BLaER1 treated with 17β-estradiol and CSF1 and Interleukin-3, amounts not matched to agents 10 nM and 100 nM (cell line): ENCODE measurements around the gene NECTIN2.
A peak's percentile ranks its signal among the peaks of the same experiment; 100 is the strongest.
"Not testable (repeated sequence)": the region's sequence is repeated elsewhere in the genome, so short reads cannot be mapped to it uniquely, and the experiment has no call there.

Source experiments
- H3K27ac ChIP-seq, 11 experiments: shearing (Covaris generic); formaldehyde crosslinking; 2 replicates each; pipeline ENCODE4 v1.8.1; 2022
- H3K27me3 ChIP-seq, 11 experiments: shearing (Covaris generic); formaldehyde crosslinking; 2 replicates each; pipeline ENCODE4 v1.8.1; 2022
- H3K36me3 ChIP-seq, 11 experiments: shearing (Covaris generic); formaldehyde crosslinking; 2 replicates each; pipeline ENCODE4 v1.8.1; 2022
- H3K4me1 ChIP-seq, 10 experiments: shearing (Covaris generic); formaldehyde crosslinking; 2 replicates each; pipeline ENCODE4 v1.8.1; 2022
- H3K4me2 ChIP-seq, 11 experiments: shearing (Covaris generic); formaldehyde crosslinking; 2 replicates each; pipeline ENCODE4 v1.8.1; 2022
- H3K4me3 ChIP-seq, 10 experiments: shearing (Covaris generic); formaldehyde crosslinking; 2 replicates each; pipeline ENCODE4 v1.8.1; 2022
- H3K9ac ChIP-seq, 11 experiments: shearing (Covaris generic); formaldehyde crosslinking; 2 replicates each; pipeline ENCODE4 v1.8.1; 2022
- H3K9me3 ChIP-seq, 11 experiments: shearing (Covaris generic); formaldehyde crosslinking; replicated peaks in 1 of 11; 2 replicates each; pipeline ENCODE4 v1.8.1; 2022
- H4K20me1 ChIP-seq, 11 experiments: shearing (Covaris generic); formaldehyde crosslinking; 2 replicates each; pipeline ENCODE4 v1.8.1; 2022
- Cebpa-rat ChIP-seq, 11 experiments: shearing (Covaris generic); IDR thresholded peaks; 2 replicates each; pipeline ENCODE4 v1.8.1; 2022

NECTIN2 gene

DNA sequence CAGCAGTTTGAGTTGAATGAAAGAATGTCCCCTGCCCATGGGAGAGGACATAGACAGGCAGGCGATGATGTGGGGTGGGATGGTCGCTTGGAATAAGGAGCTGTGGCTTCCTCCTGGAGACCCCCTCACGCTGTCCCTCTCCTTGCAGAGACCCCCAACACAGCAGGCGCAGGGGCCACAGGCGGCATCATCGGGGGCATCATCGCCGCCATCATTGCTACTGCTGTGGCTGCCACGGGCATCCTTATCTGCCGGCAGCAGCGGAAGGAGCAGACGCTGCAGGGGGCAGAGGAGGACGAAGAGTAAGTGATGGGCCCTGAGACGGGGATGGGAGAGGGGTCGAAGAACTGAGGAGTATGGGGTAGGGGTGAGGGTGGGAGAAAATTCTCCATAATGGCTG is 36.0 kb downstream of the NECTIN2 start:
- Histone ChIP-seq H3K36me3 (peaks cover 43 to 98% (median 61%) of the 10 kb centered on the region in 11 experiments), H3K27me3 (no peaks in the 10 kb centered on the region), H3K9me3 (no peaks in the 10 kb centered on the region), H3K4me1 (peaks cover 6 to 24% (median 20%) of the 10 kb centered on the region in 10 experiments), H4K20me1 (peaks cover 0 to 25% (median 0%) of the 10 kb centered on the region in 11 experiments; a peak in 7 of 22 replicates), H3K27ac (no peak overlapping the region), H3K4me3 (no peak overlapping the region), H3K9ac (no peak overlapping the region), H3K4me2 (no peak overlapping the region)
- no peak for TF ChIP-seq Cebpa-rat (IDR thresholded peaks at IDR 0.05)

- Histone ChIP-seq H4K20me1 (peaks cover 0 to 18% (median 0%) of the 10 kb centered on the region in 11 experiments; a peak in 4 of 22 replicates), H3K36me3 (peaks cover 41 to 98% (median 61%) of the 10 kb centered on the region in 11 experiments), H3K4me1 (peaks cover 0 to 18% (median 13%) of the 10 kb centered on the region in 10 experiments; a peak in 13 of 20 replicates)
- not testable (repeated sequence) for H3K9me3 ChIP-seq, H3K27ac ChIP-seq, H3K4me2 ChIP-seq, H3K4me3 ChIP-seq, H3K9ac ChIP-seq, H3K27me3 ChIP-seq
These were observed 36.7 kb downstream of the NECTIN2 start for GRCh38 chr19:44882619-44883397.

DNA sequence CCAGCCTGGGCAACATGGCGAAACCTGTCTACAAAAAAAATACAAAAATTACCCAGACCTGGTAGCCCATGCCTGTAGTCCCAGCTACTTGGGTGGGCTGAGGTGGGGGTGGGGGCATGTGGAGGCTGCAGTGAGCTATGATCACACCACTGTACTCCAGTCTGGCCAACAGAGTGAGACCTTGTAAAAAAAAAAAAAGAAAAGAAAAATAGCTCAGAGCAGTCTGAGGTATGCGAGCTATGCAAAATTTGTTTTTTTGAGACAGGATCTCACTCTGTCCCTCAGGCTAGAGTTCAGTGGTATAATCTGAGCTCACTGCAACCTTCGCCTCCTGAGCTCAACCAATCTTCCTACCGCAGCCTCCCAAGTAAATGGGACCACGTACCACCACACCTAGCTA is 37.8 kb downstream of the NECTIN2 start:
- Histone ChIP-seq H3K27me3 (no peaks in the 10 kb centered on the region), H3K9ac (no peak overlapping the region), H3K4me2 (no peak overlapping the region), H4K20me1 (peaks cover 0 to 9% (median 0%) of the 10 kb centered on the region in 11 experiments; a peak in 4 of 22 replicates), H3K27ac (no peak overlapping the region), H3K36me3 (peaks cover 43 to 98% (median 61%) of the 10 kb centered on the region in 11 experiments), H3K4me3 (no peak overlapping the region), H3K9me3 (no peaks in the 10 kb centered on the region), H3K4me1 (peaks cover 2 to 10% (median 9%) of the 10 kb centered on the region in 10 experiments; a peak in 15 of 20 replicates)
- TF ChIP-seq Cebpa-rat (IDR thresholded peaks at IDR 0.05): no peak

DNA sequence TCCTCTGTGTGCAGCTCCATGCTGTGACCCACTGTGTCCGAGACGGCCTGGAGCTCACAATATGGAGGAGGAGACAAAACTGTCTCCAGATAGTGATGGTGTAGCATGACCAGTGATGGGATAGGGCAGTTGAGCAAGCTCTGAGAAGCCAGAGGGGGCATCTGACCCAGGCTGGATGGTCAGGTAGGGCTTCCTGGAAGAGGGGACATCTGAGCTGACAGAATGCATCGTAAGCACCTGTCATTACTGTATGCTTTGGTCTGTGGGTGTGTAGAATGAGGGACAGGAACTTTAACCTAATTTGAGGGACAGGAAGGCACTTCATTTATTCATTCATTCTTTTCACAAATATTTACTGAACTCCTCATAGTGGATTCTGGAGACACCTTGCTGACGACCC is 38.5 kb downstream of the NECTIN2 start:
- no peak overlapping the region for H3K4me3 ChIP-seq
- no peak overlapping the region for H3K27ac ChIP-seq
- H3K36me3 ChIP-seq: peaks cover 38 to 95% (median 58%) of the 10 kb centered on the region in 11 experiments
- H4K20me1 ChIP-seq: peaks cover 0 to 3% (median 0%) of the 10 kb centered on the region in 11 experiments; a peak in 4 of 22 replicates
- no peak overlapping the region for H3K4me2 ChIP-seq
- no peaks in the 10 kb centered on the region for H3K9me3 ChIP-seq
- H3K4me1 ChIP-seq: peaks cover 5 to 10% (median 6%) of the 10 kb centered on the region in 10 experiments
- H3K9ac ChIP-seq: no peak overlapping the region
- no peak for TF ChIP-seq Cebpa-rat (IDR thresholded peaks at IDR 0.05)
- no peaks in the 10 kb centered on the region for H3K27me3 ChIP-seq

GRCh38 chr19:44886141-44886540 is 40.0 kb downstream of the NECTIN2 start:
- Histone ChIP-seq H3K4me2 (no peak overlapping the region), H3K36me3 (peaks cover 38 to 81% (median 54%) of the 10 kb centered on the region in 11 experiments), H3K4me3 (no peak overlapping the region), H3K9ac (no peak overlapping the region), H3K4me1 (peaks cover 7 to 15% (median 10%) of the 10 kb centered on the region in 10 experiments), H3K27ac (no peak overlapping the region), H3K27me3 (no peaks in the 10 kb centered on the region), H4K20me1 (peaks cover 0 to under 1% (median 0%) of the 10 kb centered on the region in 11 experiments; a peak in 2 of 22 replicates), H3K9me3 (no peaks in the 10 kb centered on the region)
- no peak for TF ChIP-seq Cebpa-rat (IDR thresholded peaks at IDR 0.05)

DNA sequence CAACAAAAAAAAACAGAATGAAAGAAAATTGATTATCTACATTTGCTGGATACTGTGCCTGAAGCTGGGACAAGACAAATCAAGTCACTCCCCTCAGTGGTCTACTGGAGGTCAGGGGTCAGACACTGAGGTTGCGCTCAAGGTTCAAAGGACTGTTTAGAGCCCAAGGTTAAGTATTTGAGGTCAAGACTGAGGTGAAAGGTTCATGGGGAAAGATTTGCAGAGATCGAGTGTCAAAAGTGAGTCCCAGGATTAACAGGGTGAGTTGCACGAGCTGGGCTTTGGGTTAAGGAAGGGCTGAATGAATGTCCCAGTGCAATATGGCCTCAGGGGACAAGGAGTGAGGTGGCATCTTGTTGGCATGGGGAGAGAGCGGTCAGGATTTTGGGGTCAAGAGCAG is 41.6 kb downstream of the NECTIN2 start:
- H3K4me1 ChIP-seq: peaks cover 15 to 26% (median 18%) of the 10 kb centered on the region in 10 experiments
- peaks cover 0 to 15% (median 9%) of the 10 kb centered on the region in 11 experiments; a peak in 15 of 22 replicates for H4K20me1 ChIP-seq
- H3K36me3 ChIP-seq: peaks cover 45 to 69% (median 61%) of the 10 kb centered on the region in 11 experiments
- TF ChIP-seq Cebpa-rat (IDR thresholded peaks at IDR 0.05): no peak
- H3K4me3 ChIP-seq: no peak overlapping the region
- no peaks in the 10 kb centered on the region for H3K9me3 ChIP-seq
- H3K27ac ChIP-seq: no peak overlapping the region
- H3K9ac ChIP-seq: no peak overlapping the region
- no peak overlapping the region for H3K4me2 ChIP-seq
- H3K27me3 ChIP-seq: no peaks in the 10 kb centered on the region

DNA sequence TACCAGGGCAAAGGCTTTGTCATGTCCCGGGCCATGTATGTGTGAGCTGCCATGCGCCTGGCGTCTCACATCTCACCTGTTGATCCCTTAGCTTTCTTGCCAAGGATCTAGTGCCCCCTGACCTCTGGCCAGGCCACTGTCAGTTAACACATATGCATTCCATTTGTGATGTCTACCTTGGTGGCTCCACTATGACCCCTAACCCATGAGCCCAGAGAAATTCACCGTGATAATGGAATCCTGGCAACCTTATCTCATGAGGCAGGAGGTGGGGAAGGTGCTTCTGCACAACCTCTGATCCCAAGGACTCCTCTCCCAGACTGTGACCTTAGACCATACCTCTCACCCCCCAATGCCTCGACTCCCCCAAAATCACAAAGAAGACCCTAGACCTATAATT is 42.2 kb downstream of the NECTIN2 start:
- H3K27ac ChIP-seq, H3K9me3 ChIP-seq, H3K27me3 ChIP-seq, H3K4me3 ChIP-seq, H3K4me2 ChIP-seq, H3K9ac ChIP-seq: not testable (repeated sequence)
- peaks cover 0 to 22% (median 16%) of the 10 kb centered on the region in 11 experiments; a peak in 16 of 22 replicates for H4K20me1 ChIP-seq
- peaks cover 45 to 70% (median 65%) of the 10 kb centered on the region in 11 experiments for H3K36me3 ChIP-seq
- peaks cover 20 to 33% (median 24%) of the 10 kb centered on the region in 10 experiments for H3K4me1 ChIP-seq

DNA sequence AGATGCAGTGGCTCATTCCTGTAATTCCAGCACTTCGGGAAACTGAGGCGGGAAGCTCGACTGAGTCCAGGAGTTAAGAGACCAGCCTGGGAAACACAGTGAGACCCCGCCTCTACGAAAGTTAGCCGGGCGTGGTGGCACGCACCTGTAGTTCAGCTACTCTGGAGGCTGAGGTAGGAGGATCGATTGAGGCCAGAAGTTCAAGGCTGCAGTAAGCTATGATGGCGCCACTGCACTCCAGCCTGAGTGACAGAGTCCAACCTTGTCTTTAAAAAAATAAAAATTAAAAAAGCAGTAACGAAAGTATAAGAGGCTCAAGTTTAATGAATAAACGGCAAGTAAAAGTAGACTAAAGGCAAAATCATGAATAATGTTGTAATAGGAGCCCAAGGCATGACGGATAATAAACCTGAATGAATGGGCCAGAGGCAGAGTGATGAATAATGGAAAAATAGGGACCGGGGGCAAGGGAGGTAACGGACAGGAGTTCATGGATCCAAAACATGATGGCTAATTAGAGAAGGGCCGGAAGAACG is 43.8 kb downstream of the NECTIN2 start:
- Histone ChIP-seq H3K4me1 (peaks cover 20 to 39% (median 26%) of the 10 kb centered on the region in 10 experiments), H3K9ac (peak overlapping the region; percentile 69 to 88 (median 78); a peak in 21 of 22 replicates), H3K36me3 (peaks cover 58 to 71% (median 67%) of the 10 kb centered on the region in 11 experiments), H3K4me3 (peak overlapping the region; percentile 48 to 69 (median 55)), H3K4me2 (peak overlapping the region; percentile 77 to 96 (median 85)), H3K27me3 (no peaks in the 10 kb centered on the region), H4K20me1 (peaks cover 0 to 37% (median 32%) of the 10 kb centered on the region in 11 experiments; a peak in 18 of 22 replicates), H3K9me3 (no peaks in the 10 kb centered on the region), H3K27ac (peak overlapping the region; percentile 80 to 91 (median 84); a peak in 21 of 22 replicates)
- TF ChIP-seq Cebpa-rat (IDR thresholded peaks at IDR 0.05): no peak

GRCh38 chr19:44890366-44891015 is 44.4 kb downstream of the NECTIN2 start:
- peak overlapping the region; percentile 80 to 91 (median 84) for H3K27ac ChIP-seq
- H3K36me3 ChIP-seq: peaks cover 60 to 74% (median 69%) of the 10 kb centered on the region in 11 experiments
- H3K4me1 ChIP-seq: peaks cover 20 to 39% (median 26%) of the 10 kb centered on the region in 10 experiments
- no peaks in the 10 kb centered on the region for H3K27me3 ChIP-seq
- H3K4me3 ChIP-seq: peak overlapping the region; percentile 48 to 69 (median 55)
- H4K20me1 ChIP-seq: peaks cover 0 to 43% (median 38%) of the 10 kb centered on the region in 11 experiments; a peak in 18 of 22 replicates
- peak overlapping the region; percentile 69 to 88 (median 78) for H3K9ac ChIP-seq
- no peaks in the 10 kb centered on the region for H3K9me3 ChIP-seq
- no peak for TF ChIP-seq Cebpa-rat (IDR thresholded peaks at IDR 0.05)
- peak overlapping the region; percentile 77 to 96 (median 85) for H3K4me2 ChIP-seq
